KMS-11 (cell line): Measurements from ENCODE around the gene ROM1.
"Not testable (repeated sequence)": the region's sequence is repeated elsewhere in the genome, so short reads cannot be mapped to it uniquely, and the experiment has no call there.

Experiments
- H2AFZ ChIP-seq: fragments of 200-600 bp; sonication (generic); 2 replicates; pipeline ENCODE4 v1.6.1; 2016; ENCODE audit warnings: antibody characterized with exemption, mixed run types, low read depth
- H3K27ac ChIP-seq: fragments of 200-600 bp; sonication (generic); 2 replicates; pipeline ENCODE4 v1.6.1; 2016; ENCODE audit warnings: mild to moderate bottlenecking, mixed run types
- H3K27me3 ChIP-seq: fragments of 200-600 bp; sonication (generic); 2 replicates; pipeline ENCODE4 v1.6.1; 2017; ENCODE audit warnings: mild to moderate bottlenecking, low read depth, mixed run types, moderate library complexity; ENCODE audit not compliant: insufficient read depth
- H3K36me3 ChIP-seq: fragments of 200-600 bp; sonication (generic); 2 replicates; pipeline ENCODE4 v1.6.1; 2017; ENCODE audit warnings: mild to moderate bottlenecking, mixed run types; ENCODE audit not compliant: insufficient read depth
- H3K4me1 ChIP-seq: fragments of 200-600 bp; sonication (generic); 2 replicates; pipeline ENCODE4 v1.6.1; 2016; ENCODE audit warnings: mild to moderate bottlenecking, low read depth, mixed run types; ENCODE audit not compliant: poor library complexity, severe bottlenecking
- H3K4me2 ChIP-seq: fragments of 200-600 bp; sonication (generic); 2 replicates; pipeline ENCODE4 v1.7.0; 2016; ENCODE audit warnings: mild to moderate bottlenecking, mixed run types
- H3K4me3 ChIP-seq: fragments of 200-600 bp; sonication (generic); IDR thresholded peaks from 2 replicates; pipeline ENCODE4 v1.6.1; 2017; ENCODE audit warnings: low read depth, low read length, mixed read lengths; ENCODE audit not compliant: insufficient read depth
- H3K79me2 ChIP-seq: fragments of 200-600 bp; sonication (generic); 2 replicates; pipeline ENCODE4 v1.6.1; 2016; ENCODE audit warnings: low read depth, mixed run types; ENCODE audit not compliant: insufficient read depth
- H3K9ac ChIP-seq: fragments of 200-600 bp; sonication (generic); 2 replicates; pipeline ENCODE4 v1.6.1; 2016; ENCODE audit warnings: mild to moderate bottlenecking, mixed run types
- H4K20me1 ChIP-seq: fragments of 200-600 bp; sonication (generic); 2 replicates; pipeline ENCODE4 v1.6.1; 2016; ENCODE audit warnings: mild to moderate bottlenecking, mixed run types; ENCODE audit not compliant: insufficient read depth
- CTCF ChIP-seq: fragments of 200-600 bp; sonication (generic); conservative IDR thresholded peaks from 2 replicates; pipeline ENCODE4 v1.6.1; 2017; ENCODE audit warnings: low read depth, mild to moderate bottlenecking, antibody characterized with exemption, low read length, moderate library complexity, mixed read lengths

The ROM1 gene

GRCh38 chr11:62648185-62648966 is 35.3 kb downstream of the ROM1 start:
- Histone ChIP-seq H3K4me1 (peaks cover 42% of the 10 kb centered on the region), H4K20me1 (no peaks in the 10 kb centered on the region), H3K9ac (no peak overlapping the region), H3K4me3 (no peak overlapping the region), H3K4me2 (no peak overlapping the region), H2AFZ (no peak overlapping the region), H3K79me2 (peaks cover 59% of the 10 kb centered on the region), H3K27me3 (no peaks in the 10 kb centered on the region), H3K27ac (no peak overlapping the region), H3K36me3 (no peaks in the 10 kb centered on the region)
- TF ChIP-seq CTCF: no peak

- Histone ChIP-seq H3K27ac (no peak overlapping the region), H3K4me1 (peaks cover 43% of the 10 kb centered on the region), H3K4me3 (no peak overlapping the region), H3K79me2 (peaks cover 53% of the 10 kb centered on the region), H4K20me1 (no peaks in the 10 kb centered on the region), H3K36me3 (no peaks in the 10 kb centered on the region), H3K9ac (no peak overlapping the region), H3K27me3 (no peaks in the 10 kb centered on the region), H3K4me2 (no peak overlapping the region), H2AFZ (no peak overlapping the region)
- TF ChIP-seq CTCF: no peak
Observed at GRCh38 chr11:62648967-62649364, 35.9 kb downstream of the ROM1 start.

- Histone ChIP-seq H3K79me2 (peaks cover 48% of the 10 kb centered on the region), H2AFZ (no peak overlapping the region), H3K36me3 (no peaks in the 10 kb centered on the region), H3K4me2 (no peak overlapping the region), H3K27me3 (no peaks in the 10 kb centered on the region), H3K4me3 (no peak overlapping the region), H3K4me1 (peaks cover 40% of the 10 kb centered on the region), H3K27ac (no peak overlapping the region), H3K9ac (no peak overlapping the region), H4K20me1 (no peaks in the 10 kb centered on the region)
- TF ChIP-seq CTCF: no peak
Observed at GRCh38 chr11:62649486-62649885, 36.4 kb downstream of the ROM1 start.

- H3K27ac ChIP-seq: not testable (repeated sequence)
Observed at GRCh38 chr11:62650283-62650682, 37.2 kb downstream of the ROM1 start.

More at GRCh38 chr11:62650283-62650682, 37.2 kb downstream of the ROM1 start:
- not testable (repeated sequence) for H3K9ac ChIP-seq, H3K4me3 ChIP-seq, H3K27me3 ChIP-seq, H4K20me1 ChIP-seq, H2AFZ ChIP-seq, H3K36me3 ChIP-seq, H3K4me2 ChIP-seq
- Histone ChIP-seq H3K79me2 (peaks cover 40% of the 10 kb centered on the region), H3K4me1 (peaks cover 33% of the 10 kb centered on the region)
